ENCODE results near the gene POU2F3.

Gene POU2F3

GRCh38 chr11:120350637-120351036, 110.7 kb downstream of the POU2F3 start:
- no peak for DNase-seq

DNA sequence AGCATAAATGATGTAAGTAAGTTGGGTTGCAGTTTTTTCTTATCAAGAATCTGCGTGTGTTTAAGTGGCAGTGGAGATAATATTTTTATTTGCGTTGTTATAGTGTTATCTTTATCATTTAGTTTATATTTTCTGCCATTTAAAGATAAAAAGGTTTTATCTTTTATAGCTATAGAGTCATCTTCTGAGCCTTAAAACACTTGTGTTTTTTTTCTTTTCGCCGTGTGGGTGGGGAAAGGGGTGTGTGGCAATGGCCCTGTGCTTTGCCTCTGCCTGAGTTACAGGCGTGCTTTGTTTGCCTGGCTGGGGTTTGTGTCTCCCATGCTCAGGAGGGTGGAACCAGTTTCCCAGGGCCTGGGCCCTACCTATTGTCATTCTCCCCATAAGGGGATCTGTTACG, 112.5 kb downstream of the POU2F3 start:
- no peak for DNase-seq

DNA sequence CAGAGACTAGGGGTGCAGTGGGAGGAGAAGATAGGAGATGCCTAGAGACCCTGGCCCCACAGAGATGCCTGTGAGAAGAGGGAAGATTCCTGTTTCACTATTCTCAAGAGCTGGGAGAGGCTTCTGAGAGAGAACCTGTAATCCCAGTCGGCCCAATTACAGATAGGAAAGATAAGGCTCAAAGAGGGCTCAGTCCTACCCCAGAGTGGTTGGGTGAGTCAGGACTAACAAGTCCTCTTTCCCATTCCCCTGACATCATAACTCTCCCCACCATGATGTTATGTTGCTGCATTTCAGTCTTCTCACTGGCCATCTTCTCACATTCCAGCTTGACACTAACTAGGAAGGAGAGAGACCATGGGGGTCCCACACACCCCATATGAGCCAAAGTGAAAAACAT, 114.1 kb downstream of the POU2F3 start:
- no peak for DNase-seq

- no peak for DNase-seq
Observed at GRCh38 chr11:120354779-120355178, 114.8 kb downstream of the POU2F3 start.

GRCh38 chr11:120357620-120358019, 117.7 kb downstream of the POU2F3 start:
- DNase-seq = no peak

DNA sequence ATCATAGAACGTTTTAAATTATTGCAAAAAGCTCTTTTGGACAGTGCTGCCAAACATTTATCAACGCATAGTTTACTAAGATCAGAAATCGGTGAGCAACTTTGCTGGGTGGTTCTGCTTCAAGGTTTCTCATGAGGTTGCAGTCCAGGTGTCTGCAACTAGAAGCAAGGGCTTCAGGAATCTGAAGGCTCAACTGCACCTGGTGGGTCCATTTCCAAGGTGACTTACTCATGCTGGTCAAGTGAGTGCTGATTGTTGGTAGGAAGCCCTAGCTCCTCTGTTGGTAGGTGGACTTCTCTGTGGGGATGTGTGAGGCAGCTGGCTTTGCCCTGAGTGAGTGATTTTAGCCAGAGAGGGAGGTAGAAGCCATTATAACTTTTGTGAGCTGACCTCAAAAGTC, 118.8 kb downstream of the POU2F3 start:
- no peak for DNase-seq

DNA sequence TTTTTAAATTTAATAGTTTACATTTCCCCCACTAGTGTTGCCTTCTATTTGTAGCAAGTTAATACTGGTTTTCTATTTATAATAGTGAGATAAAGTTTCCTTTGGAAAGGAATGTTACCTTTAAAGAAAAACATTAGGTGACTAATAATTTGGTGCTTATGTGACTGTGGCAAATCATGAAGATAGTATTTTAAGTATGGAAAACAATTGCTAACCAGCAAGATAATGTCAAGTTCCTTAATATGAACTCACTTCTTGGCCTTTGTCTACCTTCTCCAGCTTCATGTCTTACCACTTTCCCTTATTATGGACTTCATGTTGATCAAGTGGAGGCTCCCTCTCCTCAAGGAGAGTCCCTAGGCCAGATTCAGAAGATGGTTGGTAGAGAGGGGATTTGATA, 123.5 kb downstream of the POU2F3 start:
- no peak for DNase-seq

DNA sequence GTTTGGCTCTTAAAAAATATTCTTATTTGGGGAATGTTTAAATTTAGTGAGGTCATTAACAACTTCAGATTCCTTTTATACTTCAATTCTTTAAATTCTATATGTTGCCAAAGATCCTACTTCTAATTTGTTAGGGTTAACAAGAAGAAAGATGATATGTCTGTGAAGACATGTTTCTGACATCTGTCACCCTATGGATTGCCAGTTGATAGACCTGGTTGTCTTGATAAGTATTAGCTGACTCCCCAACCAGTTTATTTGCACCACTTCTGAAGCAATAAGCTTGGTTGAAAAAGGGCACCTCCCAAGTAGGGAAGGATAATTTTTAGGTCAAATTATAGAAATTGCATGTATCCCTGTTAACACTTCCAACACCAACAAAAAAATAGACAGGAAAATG, 125.6 kb downstream of the POU2F3 start:
- DNase-seq = no peak

Data from SW 1271 (cell line).